Measurements from ENCODE around the gene TFE3. TPM values are rescaled to one million over a fixed set of nuclear protein-coding genes. Genes with fewer than 3 reads are reported as not detected.

Gene TFE3
- total RNA-seq, 1 experiment from 2014 or later, result 46.4 TPM

DNA sequence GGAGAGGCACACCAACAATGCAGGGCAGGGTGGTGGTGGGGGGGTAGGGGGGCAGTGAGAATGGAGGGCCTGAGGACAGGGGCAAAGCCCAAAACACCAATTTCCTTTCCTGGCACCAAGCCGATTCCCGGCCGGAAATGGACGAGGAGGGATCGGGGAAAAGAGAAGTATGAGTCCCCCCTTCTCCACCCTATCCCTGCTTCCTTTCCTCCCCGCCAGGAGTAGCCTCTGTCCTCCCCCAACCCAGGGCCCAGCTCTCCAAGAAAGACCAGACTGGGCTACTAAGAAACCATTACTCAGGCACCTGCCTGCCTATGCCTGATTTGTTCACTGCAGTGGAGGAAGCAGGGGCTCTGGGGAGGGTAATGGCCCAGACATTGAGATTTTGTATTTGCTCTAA lies 16.0 kb upstream of the TFE3 start:
- Mint-ChIP-seq H3K4me1 (peaks cover 9% of the 10 kb centered on the region), H3K9me3 (no peaks in the 10 kb centered on the region), H3K27ac (no peak overlapping the region), H3K27me3 (ENCODE audit: low read depth) (no peaks in the 10 kb centered on the region), H3K36me3 (peaks cover 2% of the 10 kb centered on the region; the same call in 1 of the 2 replicates), H3K4me3 (peak overlapping the region; percentile 74)
- POLR2A ChIA-PET, result interaction anchor here (0.6 kb wide), 1 partner anchor 57 kb away, joined by 3 read pairs; the partner anchor contains the start of gene GRIPAP1
- DNase-seq (ENCODE audit: low spot score) (no peak), ATAC-seq (peak; percentile 50)
- TF ChIP-seq EMX1 (CRISPR knock-in tag; IDR thresholded peaks at IDR 0.05), result no peak
- TF ChIP-seq, protein P1, sequence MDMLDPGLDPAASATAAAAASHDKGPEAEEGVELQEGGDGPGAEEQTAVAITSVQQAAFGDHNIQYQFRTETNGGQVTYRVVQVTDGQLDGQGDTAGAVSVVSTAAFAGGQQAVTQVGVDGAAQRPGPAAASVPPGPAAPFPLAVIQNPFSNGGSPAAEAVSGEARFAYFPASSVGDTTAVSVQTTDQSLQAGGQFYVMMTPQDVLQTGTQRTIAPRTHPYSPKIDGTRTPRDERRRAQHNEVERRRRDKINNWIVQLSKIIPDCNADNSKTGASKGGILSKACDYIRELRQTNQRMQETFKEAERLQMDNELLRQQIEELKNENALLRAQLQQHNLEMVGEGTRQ (CRISPR knock-in tag; IDR thresholded peaks at IDR 0.05), result no peak
- TF ChIP-seq NFYB (CRISPR knock-in tag; conservative IDR thresholded peaks at IDR 0.05; ENCODE audit: low read depth), result no peak
- TF ChIP-seq ZNF232 (CRISPR knock-in tag; IDR thresholded peaks at IDR 0.05), result no peak
- TF ChIP-seq ZNF263 (CRISPR knock-in tag; IDR thresholded peaks at IDR 0.05; ENCODE audit: low read depth), result no peak
- TF ChIP-seq, protein P2, sequence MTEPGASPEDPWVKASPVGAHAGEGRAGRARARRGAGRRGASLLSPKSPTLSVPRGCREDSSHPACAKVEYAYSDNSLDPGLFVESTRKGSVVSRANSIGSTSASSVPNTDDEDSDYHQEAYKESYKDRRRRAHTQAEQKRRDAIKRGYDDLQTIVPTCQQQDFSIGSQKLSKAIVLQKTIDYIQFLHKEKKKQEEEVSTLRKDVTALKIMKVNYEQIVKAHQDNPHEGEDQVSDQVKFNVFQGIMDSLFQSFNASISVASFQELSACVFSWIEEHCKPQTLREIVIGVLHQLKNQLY (CRISPR knock-in tag; IDR thresholded peaks at IDR 0.05), result no peak
- no peak for TF ChIP-seq ZNF423 (CRISPR knock-in tag; IDR thresholded peaks at IDR 0.05)
- no peak for TF ChIP-seq FOXP4 (CRISPR knock-in tag; IDR thresholded peaks at IDR 0.05)
- no peak for TF ChIP-seq ZBTB21 (CRISPR knock-in tag; IDR thresholded peaks at IDR 0.05; ENCODE audit: borderline replicate concordance)
- no peak for TF ChIP-seq OVOL2 (CRISPR knock-in tag; IDR thresholded peaks at IDR 0.05; ENCODE audit: borderline replicate concordance)
- no peak for TF ChIP-seq GRHL2 (CRISPR knock-in tag; IDR thresholded peaks at IDR 0.05; ENCODE audit: insufficient replicate concordance, severe bottlenecking)
- no peak for TF ChIP-seq MXD4 (CRISPR knock-in tag; IDR thresholded peaks at IDR 0.05; ENCODE audit: borderline replicate concordance)
- CTCF ChIA-PET, result interaction anchor here (0.6 kb wide), 1 partner anchor 371 kb away, joined by 4 read pairs; no protein-coding TSS in a partner anchor

GRCh38 chrX:49058794-49059193 lies 15.6 kb upstream of the TFE3 start, which contains the start of gene CCDC120:
TSS of gene CCDC120 (plus strand) at chrX:49058999. CDS start at chrX:49062042, 3,043 bp downstream.
- Mint-ChIP-seq H3K27me3 (ENCODE audit: low read depth) (no peaks in the 10 kb centered on the region), H3K27ac (0 out of 2 replicates have a peak within 1 kb of the TSS, but pooled peaks have one; percentile 60), H3K4me3 (peak within 1 kb of the TSS; percentile 74), H3K4me1 (peaks cover 13% of the 10 kb centered on the region), H3K9me3 (no peaks in the 10 kb centered on the region), H3K36me3 (peaks cover 2% of the 10 kb centered on the region; the same call in 1 of the 2 replicates)
- ATAC-seq (peak; percentile 86), DNase-seq (ENCODE audit: low spot score) (peak; percentile 37)
- CTCF ChIA-PET, result interaction anchor here (0.6 kb wide), 1 partner anchor 370 kb away, joined by 4 read pairs; no protein-coding TSS in a partner anchor
- POLR2A ChIA-PET, result no interaction called here
- TF ChIP-seq NR3C1 (CRISPR knock-in tag; conservative IDR thresholded peaks at IDR 0.05; ENCODE audit: low read depth), result no peak
- TF ChIP-seq, protein P3, sequence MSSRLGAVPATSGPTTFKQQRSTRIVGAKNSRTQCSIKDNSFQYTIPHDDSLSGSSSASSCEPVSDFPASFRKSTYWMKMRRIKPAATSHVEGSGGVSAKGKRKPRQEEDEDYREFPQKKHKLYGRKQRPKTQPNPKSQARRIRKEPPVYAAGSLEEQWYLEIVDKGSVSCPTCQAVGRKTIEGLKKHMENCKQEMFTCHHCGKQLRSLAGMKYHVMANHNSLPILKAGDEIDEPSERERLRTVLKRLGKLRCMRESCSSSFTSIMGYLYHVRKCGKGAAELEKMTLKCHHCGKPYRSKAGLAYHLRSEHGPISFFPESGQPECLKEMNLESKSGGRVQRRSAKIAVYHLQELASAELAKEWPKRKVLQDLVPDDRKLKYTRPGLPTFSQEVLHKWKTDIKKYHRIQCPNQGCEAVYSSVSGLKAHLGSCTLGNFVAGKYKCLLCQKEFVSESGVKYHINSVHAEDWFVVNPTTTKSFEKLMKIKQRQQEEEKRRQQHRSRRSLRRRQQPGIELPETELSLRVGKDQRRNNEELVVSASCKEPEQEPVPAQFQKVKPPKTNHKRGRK (CRISPR knock-in tag; IDR thresholded peaks at IDR 0.05; ENCODE audit: borderline replicate concordance), result no peak
- no peak for TF ChIP-seq E2F5 (CRISPR knock-in tag; IDR thresholded peaks at IDR 0.05)
- no peak for TF ChIP-seq ZNF232 (CRISPR knock-in tag; IDR thresholded peaks at IDR 0.05)
- TF ChIP-seq ARID4B (CRISPR knock-in tag; IDR thresholded peaks at IDR 0.05; ENCODE audit: borderline replicate concordance), result no peak
- TF ChIP-seq, protein P4, sequence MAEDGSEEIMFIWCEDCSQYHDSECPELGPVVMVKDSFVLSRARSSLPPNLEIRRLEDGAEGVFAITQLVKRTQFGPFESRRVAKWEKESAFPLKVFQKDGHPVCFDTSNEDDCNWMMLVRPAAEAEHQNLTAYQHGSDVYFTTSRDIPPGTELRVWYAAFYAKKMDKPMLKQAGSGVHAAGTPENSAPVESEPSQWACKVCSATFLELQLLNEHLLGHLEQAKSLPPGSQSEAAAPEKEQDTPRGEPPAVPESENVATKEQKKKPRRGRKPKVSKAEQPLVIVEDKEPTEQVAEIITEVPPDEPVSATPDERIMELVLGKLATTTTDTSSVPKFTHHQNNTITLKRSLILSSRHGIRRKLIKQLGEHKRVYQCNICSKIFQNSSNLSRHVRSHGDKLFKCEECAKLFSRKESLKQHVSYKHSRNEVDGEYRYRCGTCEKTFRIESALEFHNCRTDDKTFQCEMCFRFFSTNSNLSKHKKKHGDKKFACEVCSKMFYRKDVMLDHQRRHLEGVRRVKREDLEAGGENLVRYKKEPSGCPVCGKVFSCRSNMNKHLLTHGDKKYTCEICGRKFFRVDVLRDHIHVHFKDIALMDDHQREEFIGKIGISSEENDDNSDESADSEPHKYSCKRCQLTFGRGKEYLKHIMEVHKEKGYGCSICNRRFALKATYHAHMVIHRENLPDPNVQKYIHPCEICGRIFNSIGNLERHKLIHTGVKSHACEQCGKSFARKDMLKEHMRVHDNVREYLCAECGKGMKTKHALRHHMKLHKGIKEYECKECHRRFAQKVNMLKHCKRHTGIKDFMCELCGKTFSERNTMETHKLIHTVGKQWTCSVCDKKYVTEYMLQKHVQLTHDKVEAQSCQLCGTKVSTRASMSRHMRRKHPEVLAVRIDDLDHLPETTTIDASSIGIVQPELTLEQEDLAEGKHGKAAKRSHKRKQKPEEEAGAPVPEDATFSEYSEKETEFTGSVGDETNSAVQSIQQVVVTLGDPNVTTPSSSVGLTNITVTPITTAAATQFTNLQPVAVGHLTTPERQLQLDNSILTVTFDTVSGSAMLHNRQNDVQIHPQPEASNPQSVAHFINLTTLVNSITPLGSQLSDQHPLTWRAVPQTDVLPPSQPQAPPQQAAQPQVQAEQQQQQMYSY (CRISPR knock-in tag; IDR thresholded peaks at IDR 0.05), result no peak
- no peak for TF ChIP-seq SMAD3 (CRISPR knock-in tag; IDR thresholded peaks at IDR 0.05; ENCODE audit: borderline replicate concordance)
- TF ChIP-seq ZNF263 (CRISPR knock-in tag; IDR thresholded peaks at IDR 0.05; ENCODE audit: low read depth), result no peak
- no peak for TF ChIP-seq ZNF423 (CRISPR knock-in tag; IDR thresholded peaks at IDR 0.05)
- TF ChIP-seq NFATC4 (CRISPR knock-in tag; IDR thresholded peaks at IDR 0.05), result no peak
- no peak for TF ChIP-seq ZNF396 (CRISPR knock-in tag; IDR thresholded peaks at IDR 0.05; ENCODE audit: borderline replicate concordance)
